Right hindlimb (tissue), 1 donor: ENCODE data around the gene CENPV.
"Not testable (repeated sequence)": the region's sequence is repeated elsewhere in the genome, so short reads cannot be mapped to it uniquely, and the experiment has no call there.

Source experiments
- DNase-seq: peaks from one replicate; pipeline ENCODE4 v3.0.0-alpha.2; 2018

The CENPV gene

DNA sequence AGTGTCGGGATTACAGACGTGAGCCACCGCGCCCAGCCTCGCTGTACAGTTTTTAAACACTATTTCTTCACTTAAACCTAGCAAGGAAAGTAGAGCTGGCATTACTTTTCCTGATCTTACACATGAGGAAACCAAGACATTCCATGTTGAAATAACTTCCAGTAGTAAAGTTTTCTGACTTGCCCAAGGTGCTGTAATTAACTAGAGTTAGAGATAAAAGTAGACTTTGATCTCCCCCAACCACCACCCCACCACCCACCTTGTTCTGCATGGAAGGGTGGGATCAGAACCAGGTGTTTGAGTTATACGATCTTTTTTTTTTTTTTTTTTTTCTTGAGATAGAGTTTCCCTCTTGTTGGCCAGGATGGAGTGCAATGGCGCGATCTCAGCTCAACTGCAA, 47.1 kb downstream of the CENPV start:
- no peak for DNase-seq

DNA sequence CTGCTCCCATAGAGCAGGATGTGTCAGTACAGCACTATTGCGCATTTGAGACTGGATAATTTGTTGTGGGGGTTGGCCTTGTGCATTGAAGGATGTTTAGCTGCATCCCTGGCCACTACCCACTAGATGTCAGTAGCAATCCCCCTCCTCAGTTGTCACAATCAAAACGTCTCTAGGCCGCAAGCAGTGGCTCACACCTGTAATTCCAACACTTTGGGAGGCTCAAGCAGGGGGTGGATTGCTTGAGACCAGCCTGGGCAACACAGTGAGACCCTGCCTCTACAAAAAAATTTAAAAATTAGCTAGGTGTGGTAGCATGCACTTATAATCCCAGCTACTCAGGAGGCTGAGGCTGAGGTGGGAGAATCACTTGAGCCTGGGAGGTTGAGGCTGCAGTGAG, 48.4 kb downstream of the CENPV start:
- no peak for DNase-seq

DNA sequence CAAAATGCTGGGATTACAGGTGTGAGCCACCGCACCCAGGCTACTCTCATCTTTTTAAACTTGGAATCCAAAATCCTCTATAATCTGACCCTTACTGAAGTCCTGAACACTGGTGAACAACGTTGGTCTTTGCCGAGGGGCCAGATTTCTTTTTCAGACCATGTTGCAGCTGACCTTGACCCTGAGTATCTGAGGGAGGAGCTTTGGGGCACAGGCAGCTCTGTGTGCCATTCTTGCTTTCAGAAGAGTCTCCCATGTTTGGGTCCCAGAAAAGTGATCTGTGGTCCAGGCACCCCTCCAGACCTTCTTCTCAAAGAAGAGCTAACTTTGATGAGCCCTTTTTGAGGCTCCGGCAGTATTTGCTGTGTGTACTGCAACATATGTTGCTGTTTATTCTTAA, 50.4 kb downstream of the CENPV start:
- DNase-seq, result no peak

DNA sequence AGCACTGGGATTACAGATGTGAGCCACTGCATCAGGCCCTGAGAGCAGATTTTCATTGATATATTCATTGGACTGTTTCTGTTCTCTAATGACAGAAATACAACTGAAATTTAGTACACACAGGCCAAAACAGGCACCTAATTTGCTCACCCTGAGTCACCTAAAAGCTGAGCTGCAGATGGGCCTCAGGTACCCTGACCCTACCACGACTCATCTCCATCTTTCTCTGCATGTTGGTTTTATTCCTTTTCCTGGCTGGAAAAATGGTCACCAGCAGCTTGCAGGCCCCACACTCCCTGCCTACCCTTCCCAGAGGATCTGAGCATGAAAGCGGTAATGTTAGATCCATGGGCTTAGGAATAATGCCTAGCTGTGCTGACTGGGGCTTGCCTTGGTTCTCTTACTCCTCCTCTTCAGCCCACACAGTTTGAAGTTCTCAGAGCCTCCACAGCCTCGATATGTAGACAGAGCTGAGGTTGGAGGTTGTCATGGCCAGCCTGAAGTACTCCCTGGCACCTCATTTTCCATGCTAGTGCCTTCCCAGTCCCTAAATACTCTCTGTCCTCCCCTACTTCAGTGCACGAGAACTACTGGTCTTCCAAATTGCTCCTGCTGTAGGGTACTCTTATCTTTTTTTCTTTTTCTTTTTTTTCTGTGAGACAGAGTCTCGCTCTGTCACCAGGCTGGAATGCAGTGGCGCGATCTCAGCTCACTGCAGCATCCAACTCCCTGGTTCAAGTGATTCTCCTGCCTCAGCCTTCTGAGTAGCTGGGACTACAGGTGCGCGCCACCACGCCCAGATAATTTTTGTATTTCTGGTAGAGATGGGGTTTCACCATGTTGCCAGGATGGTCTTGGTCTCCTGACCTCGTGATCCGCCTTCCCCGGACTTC, 51.1 kb downstream of the CENPV start:
- no peak for DNase-seq

DNA sequence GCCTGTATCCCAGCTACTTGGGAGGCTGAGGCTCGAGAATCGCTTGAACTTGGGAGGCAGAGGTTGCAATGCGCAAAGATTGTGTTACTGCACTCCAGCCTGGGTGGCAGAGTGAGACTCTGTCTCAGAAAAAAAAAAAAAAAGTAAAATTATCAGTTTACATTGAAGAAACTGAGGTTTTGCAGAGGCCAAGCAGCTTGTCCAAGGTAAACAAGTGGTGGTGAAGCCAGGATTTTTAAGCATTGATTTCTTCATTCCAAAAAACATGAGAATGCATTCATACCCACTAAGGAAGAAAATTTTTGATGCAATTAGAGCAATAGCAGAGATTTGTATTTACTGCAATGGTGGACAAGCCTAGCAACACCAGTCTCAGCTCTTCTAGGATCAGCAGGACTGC, 52.7 kb downstream of the CENPV start:
- DNase-seq, result no peak

DNA sequence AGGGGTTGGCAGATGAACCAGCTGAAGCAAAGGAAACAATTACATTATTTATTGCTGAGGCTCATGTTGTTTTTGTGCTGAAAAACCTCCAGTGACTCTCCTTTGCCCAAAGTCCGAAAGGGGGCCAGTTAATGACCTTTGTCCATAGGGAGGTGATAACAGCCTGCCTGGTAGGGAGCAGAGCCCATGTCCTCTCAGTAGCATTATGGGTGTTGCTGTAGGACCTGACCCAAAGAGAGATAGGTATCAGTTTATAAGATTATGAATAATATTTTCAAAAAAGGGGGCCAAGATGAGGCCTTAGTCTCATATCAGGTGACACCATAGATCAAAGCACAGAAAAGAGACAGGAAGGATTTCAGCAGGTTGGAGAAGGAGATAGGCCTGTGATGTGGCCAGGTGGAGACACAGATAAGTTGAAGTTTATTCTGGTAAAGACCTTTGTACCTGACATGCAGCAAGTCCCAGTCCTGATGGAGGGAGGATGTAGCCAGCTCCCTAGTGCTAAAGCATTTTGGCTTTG, 55.1 kb downstream of the CENPV start:
- no peak for DNase-seq

DNA sequence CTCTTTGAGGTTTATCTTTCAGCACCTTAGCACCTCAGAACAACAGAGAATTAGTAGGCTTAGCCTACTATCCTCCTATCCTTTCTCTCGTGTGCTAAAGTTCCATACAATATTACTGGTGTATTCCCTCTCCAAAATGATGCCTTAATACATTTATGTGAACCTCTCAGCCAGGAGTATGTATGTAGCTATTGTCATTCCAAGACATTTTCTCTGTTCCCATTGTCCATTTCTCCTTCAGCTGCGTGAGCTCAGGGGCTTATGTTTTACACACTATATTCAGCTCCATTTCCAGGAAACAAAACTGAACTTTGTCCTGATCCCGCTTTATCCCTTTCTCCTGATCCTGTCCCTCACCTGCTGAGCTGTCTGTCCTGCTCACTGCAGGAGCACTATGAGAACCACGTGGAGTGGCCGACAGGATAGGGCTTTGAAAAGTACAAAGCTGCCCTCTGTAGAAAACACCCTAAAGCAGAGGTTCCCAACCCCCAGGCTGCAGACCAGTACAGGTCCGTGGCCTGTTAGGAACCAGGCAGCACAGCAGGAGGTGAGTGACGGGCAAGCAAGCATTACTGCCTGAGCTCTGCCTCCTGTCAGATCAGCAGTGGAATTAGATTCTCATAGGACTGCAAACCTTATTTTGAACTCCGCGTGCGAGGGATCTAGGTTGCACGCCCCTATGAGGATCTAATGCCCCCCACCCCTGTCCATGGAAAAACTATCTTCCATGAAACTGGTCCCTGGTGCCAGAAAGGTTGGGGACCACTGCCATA, 55.7 kb downstream of the CENPV start:
- no peak for DNase-seq

DNA sequence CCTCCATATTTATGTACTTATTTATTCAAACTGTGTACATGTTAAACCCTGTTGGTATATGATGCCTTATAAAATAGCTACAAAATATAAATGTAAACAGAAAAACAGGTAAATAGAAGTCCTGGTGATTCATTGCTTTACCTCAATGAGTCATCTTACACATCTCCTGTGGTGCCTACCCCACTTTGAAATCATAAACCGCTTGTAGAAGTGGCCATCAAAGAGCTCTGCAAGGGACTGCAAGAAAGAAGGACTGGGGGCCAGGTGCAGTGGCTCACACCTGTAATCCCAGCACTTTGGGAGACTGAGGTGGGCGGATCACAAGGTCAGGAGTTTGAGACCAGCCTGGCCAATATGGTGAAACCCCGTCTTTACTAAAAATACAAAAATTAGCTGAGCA, 57.2 kb downstream of the CENPV start:
- DNase-seq, result not testable (repeated sequence)

DNA sequence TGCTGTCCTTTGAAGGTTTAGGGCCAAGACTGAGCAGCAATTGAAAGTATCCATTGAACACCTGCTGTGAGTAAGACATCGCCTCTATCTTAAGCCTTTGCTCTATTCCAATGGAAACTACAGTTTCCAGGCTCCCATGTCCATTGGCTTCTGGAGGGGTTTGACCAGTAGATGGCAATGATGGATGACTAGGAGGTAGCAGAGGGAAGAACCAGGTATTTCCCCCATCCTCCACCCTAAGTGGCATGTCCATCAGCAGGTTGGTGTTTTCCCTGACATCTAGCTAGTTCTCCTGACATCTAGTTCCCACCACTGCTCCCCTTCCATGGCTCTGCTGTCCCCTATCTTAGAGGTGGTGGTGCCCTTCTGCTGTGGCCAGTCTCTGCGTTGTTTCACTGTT, 58.7 kb downstream of the CENPV start:
- DNase-seq, result no peak

DNA sequence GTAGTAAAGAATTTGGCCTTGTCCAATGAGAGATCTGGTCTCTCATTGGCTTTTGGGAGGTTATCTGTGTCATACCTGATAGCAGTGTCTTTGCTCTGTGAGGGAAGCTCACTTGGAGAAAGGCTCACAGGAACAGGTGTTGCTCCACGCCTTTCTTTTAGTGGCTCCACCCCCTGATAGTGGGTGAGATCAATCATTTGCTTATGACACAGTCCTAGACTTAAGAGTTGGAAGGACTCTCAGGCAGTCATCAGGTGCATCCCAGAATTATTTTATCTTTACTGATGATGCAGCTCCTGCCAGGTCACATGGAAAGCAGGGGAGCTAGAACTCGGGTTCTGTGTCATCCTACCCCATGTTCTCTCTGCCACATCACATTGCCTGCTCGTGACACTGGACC, 59.3 kb downstream of the CENPV start:
- DNase-seq, result no peak
